ENCODE data around the gene SLC7A6.

Gene SLC7A6

GRCh38 chr16:68339214-68339613, 74.9 kb downstream of the SLC7A6 start:
- in situ Hi-C loops (cut with MboI; ENCODE audit: low sequenced_read_pairs): no loop called here

GRCh38 chr16:68342620-68343019, 78.3 kb downstream of the SLC7A6 start:
- in situ Hi-C loops (cut with MboI; ENCODE audit: low sequenced_read_pairs): no loop called here

- in situ Hi-C loops (cut with MboI; ENCODE audit: low sequenced_read_pairs): no loop called here
Measured at GRCh38 chr16:68343137-68343536, 78.8 kb downstream of the SLC7A6 start.

GRCh38 chr16:68344252-68344651, 79.9 kb downstream of the SLC7A6 start:
- in situ Hi-C loops (cut with MboI; ENCODE audit: low sequenced_read_pairs): no loop called here

- in situ Hi-C loops (cut with MboI; ENCODE audit: low sequenced_read_pairs): no loop called here
Measured at GRCh38 chr16:68345351-68345810, 81.1 kb downstream of the SLC7A6 start.

GRCh38 chr16:68345958-68346635, 81.8 kb downstream of the SLC7A6 start:
- in situ Hi-C loops (cut with MboI; ENCODE audit: low sequenced_read_pairs): no loop called here

GRCh38 chr16:68346892-68347480, 82.7 kb downstream of the SLC7A6 start:
- in situ Hi-C loops (cut with MboI; ENCODE audit: low sequenced_read_pairs): no loop called here

- in situ Hi-C loops (cut with MboI; ENCODE audit: low sequenced_read_pairs): no loop called here
Measured at GRCh38 chr16:68347605-68348004, 83.3 kb downstream of the SLC7A6 start.

- in situ Hi-C loops (cut with MboI; ENCODE audit: low sequenced_read_pairs): no loop called here
Measured at GRCh38 chr16:68348639-68349445, 84.5 kb downstream of the SLC7A6 start.

GRCh38 chr16:68349838-68350410, 85.6 kb downstream of the SLC7A6 start:
- in situ Hi-C loops (cut with MboI; ENCODE audit: low sequenced_read_pairs): no loop called here

- in situ Hi-C loops (cut with MboI; ENCODE audit: low sequenced_read_pairs): no loop called here
Measured at GRCh38 chr16:68350813-68351350, 86.6 kb downstream of the SLC7A6 start.
